ENCODE data around the gene WNT9A. TPM values are rescaled to one million over a fixed set of nuclear protein-coding genes. Genes with fewer than 3 reads are reported as not detected.

WNT9A gene
- total RNA-seq, 1 donor from 2014 or later = 10.2 TPM

GRCh38 chr1:227916655-227917054 lies 31.1 kb downstream of the WNT9A start:
- no peak for ATAC-seq
- Histone ChIP-seq H3K4me3 (no peak overlapping the region), H3K36me3 (no peaks in the 10 kb centered on the region), H3K4me1 (no peaks in the 10 kb centered on the region), H3K9me3 (no peaks in the 10 kb centered on the region), H3K27ac (no peak overlapping the region), H3K27me3 (peaks cover 6% of the 10 kb centered on the region)
- DNase-seq = no peak
- intact Hi-C loops (cut with DNase I) = no loop called here
- no peak for TF ChIP-seq CTCF (IDR thresholded peaks at IDR 0.05)

GRCh38 chr1:227915564-227916553 lies 31.9 kb downstream of the WNT9A start:
- no peak for TF ChIP-seq CTCF (IDR thresholded peaks at IDR 0.05)
- DNase-seq = no peak
- intact Hi-C loops (cut with DNase I) = no loop called here

GRCh38 chr1:227914801-227915563 lies 32.8 kb downstream of the WNT9A start:
- H3K9me3 ChIP-seq = no peaks in the 10 kb centered on the region
- H3K4me1 ChIP-seq = no peaks in the 10 kb centered on the region
- H3K27ac ChIP-seq = no peak overlapping the region
- ATAC-seq (no peak), DNase-seq (no peak)
- H3K27me3 ChIP-seq = peaks cover 6% of the 10 kb centered on the region
- no peaks in the 10 kb centered on the region for H3K36me3 ChIP-seq
- no peak for TF ChIP-seq CTCF (IDR thresholded peaks at IDR 0.05)
- intact Hi-C loops (cut with DNase I) = no loop called here
- no peak overlapping the region for H3K4me3 ChIP-seq

More at GRCh38 chr1:227915564-227916553, 31.9 kb downstream of the WNT9A start:
- H3K9me3 ChIP-seq = no peaks in the 10 kb centered on the region
- H3K4me1 ChIP-seq = no peaks in the 10 kb centered on the region
- peaks cover 6% of the 10 kb centered on the region for H3K27me3 ChIP-seq
- no peak overlapping the region for H3K27ac ChIP-seq
- H3K36me3 ChIP-seq = no peaks in the 10 kb centered on the region
- H3K4me3 ChIP-seq = no peak overlapping the region
- peak; percentile 18 for ATAC-seq

- DNase-seq = no peak
Observed at GRCh38 chr1:227913764-227914721, 33.7 kb downstream of the WNT9A start.

More at GRCh38 chr1:227913764-227914721, 33.7 kb downstream of the WNT9A start:
- H3K27me3 ChIP-seq = peaks cover 6% of the 10 kb centered on the region
- no peaks in the 10 kb centered on the region for H3K9me3 ChIP-seq
- no peaks in the 10 kb centered on the region for H3K36me3 ChIP-seq
- peak; percentile 4 for ATAC-seq
- no peaks in the 10 kb centered on the region for H3K4me1 ChIP-seq
- H3K27ac ChIP-seq = no peak overlapping the region
- intact Hi-C loops (cut with DNase I) = no loop called here
- no peak overlapping the region for H3K4me3 ChIP-seq
- TF ChIP-seq CTCF (IDR thresholded peaks at IDR 0.05) = no peak
